Glutamatergic neuron (in vitro differentiated cells): ENCODE data around the gene LEFTY2. TPM values are rescaled to one million over a fixed set of nuclear protein-coding genes. Genes with fewer than 3 reads are reported as not detected.

ENCODE experiments used
- DNase-seq: peaks from one replicate; pipeline ENCODE4 v3.0.0; 2022
- H3K27ac Mint-ChIP-seq: one replicate; pipeline ENCODE4 v1.8.0; 2020; ENCODE audit warnings: mild to moderate bottlenecking, mixed read lengths, inconsistent platforms; ENCODE audit not compliant: unreplicated experiment
- H3K27me3 Mint-ChIP-seq: one replicate; pipeline ENCODE4 v1.8.0; 2020; ENCODE audit warnings: mild to moderate bottlenecking, moderate library complexity, mixed read lengths, inconsistent platforms; ENCODE audit not compliant: unreplicated experiment
- H3K36me3 Mint-ChIP-seq: one replicate; pipeline ENCODE4 v1.8.0; 2020; ENCODE audit warnings: mild to moderate bottlenecking, mixed read lengths, inconsistent platforms; ENCODE audit not compliant: unreplicated experiment
- H3K4me1 Mint-ChIP-seq: one replicate; pipeline ENCODE4 v1.8.0; 2020; ENCODE audit warnings: mild to moderate bottlenecking, low read depth, mixed read lengths, inconsistent platforms; ENCODE audit not compliant: unreplicated experiment
- H3K4me3 Mint-ChIP-seq: one replicate; pipeline ENCODE4 v1.8.0; 2020; ENCODE audit warnings: mild to moderate bottlenecking, mixed read lengths, inconsistent platforms; ENCODE audit not compliant: unreplicated experiment
- H3K9me3 Mint-ChIP-seq: one replicate; pipeline ENCODE4 v1.8.0; 2020; ENCODE audit warnings: mild to moderate bottlenecking, moderate library complexity, mixed read lengths, inconsistent platforms; ENCODE audit not compliant: unreplicated experiment
- CTCF ChIP-seq: fragments of 200-600 bp; sonication (generic); IDR thresholded peaks from one replicate; pipeline ENCODE4 v1.5.0; 2021; ENCODE audit not compliant: partially characterized antibody, unreplicated experiment
- long read RNA-seq: library from polyadenylated mRNA; unstranded; transcript quantifications from one replicate; pipeline ENCODE4 v2.0.0, GENCODE V29; 2020; ENCODE audit not compliant: unreplicated experiment
- total RNA-seq: library from RNA; stranded (reverse); fragmentation: NEBNext Ultra II Directional; extraction: Animal tissue kit (Norgen Biotek cat#: 25700); gene quantifications from one replicate; pipeline ENCODE4 v1.2.1, GENCODE V29; 2021; ENCODE audit not compliant: unreplicated experiment

LEFTY2 gene
- 5.0 TPM for total RNA-seq
- long read RNA-seq, transcript LEFTY2-201 (4 exons, 2,287 nt): major isoform, 12 of 13 reads
- long read RNA-seq, partial matches to known transcripts: 0 of 13 reads
- long read RNA-seq, other reads (novel, unspliced or antisense): 1 of 13 reads

- peaks cover 3% of the 10 kb centered on the region for H3K9me3 Mint-ChIP-seq
Measured at GRCh38 chr1:225941187-225941941, at the start of gene LEFTY2. Gene LEFTY2 (minus strand): TSS chr1:225941220. CDS start chr1:225941140, 80 bp downstream.

GRCh38 chr1:225987491-225988316 is 46.7 kb upstream of the LEFTY2 start:
- no peaks in the 10 kb centered on the region for H3K9me3 Mint-ChIP-seq
- TF ChIP-seq CTCF: peak; percentile 79
- H3K4me1 Mint-ChIP-seq: peaks cover 2% of the 10 kb centered on the region
- H3K27ac Mint-ChIP-seq: no peak overlapping the region
- no peak overlapping the region for H3K4me3 Mint-ChIP-seq
- H3K27me3 Mint-ChIP-seq: no peaks in the 10 kb centered on the region
- peaks cover 7% of the 10 kb centered on the region for H3K36me3 Mint-ChIP-seq
- DNase-seq: no peak

More at GRCh38 chr1:225941187-225941941, at the start of gene LEFTY2:
- Mint-ChIP-seq H3K4me1 (peaks cover 9% of the 10 kb centered on the region), H3K27ac (no peak within 1 kb of the TSS), H3K27me3 (peaks cover 4% of the 10 kb centered on the region), H3K4me3 (no peak within 1 kb of the TSS), H3K36me3 (no peaks in the 10 kb centered on the region)
- TF ChIP-seq CTCF: no peak
- DNase-seq: peak; percentile 24

GRCh38 chr1:225981714-225982113 is 40.7 kb upstream of the LEFTY2 start:
- Mint-ChIP-seq H3K4me1 (peaks cover 7% of the 10 kb centered on the region), H3K4me3 (no peak overlapping the region), H3K9me3 (no peaks in the 10 kb centered on the region), H3K27ac (no peak overlapping the region), H3K27me3 (no peaks in the 10 kb centered on the region), H3K36me3 (peaks cover 15% of the 10 kb centered on the region)
- DNase-seq: no peak
- no peak for TF ChIP-seq CTCF

GRCh38 chr1:225980005-225980836 is 39.2 kb upstream of the LEFTY2 start:
- H3K4me1 Mint-ChIP-seq: peaks cover 5% of the 10 kb centered on the region
- no peaks in the 10 kb centered on the region for H3K27me3 Mint-ChIP-seq
- H3K27ac Mint-ChIP-seq: no peak overlapping the region
- no peak for TF ChIP-seq CTCF
- H3K36me3 Mint-ChIP-seq: peaks cover 15% of the 10 kb centered on the region
- no peaks in the 10 kb centered on the region for H3K9me3 Mint-ChIP-seq
- no peak overlapping the region for H3K4me3 Mint-ChIP-seq
- no peak for DNase-seq
